Measurements from ENCODE around the gene JARID2.

The JARID2 gene

DNA sequence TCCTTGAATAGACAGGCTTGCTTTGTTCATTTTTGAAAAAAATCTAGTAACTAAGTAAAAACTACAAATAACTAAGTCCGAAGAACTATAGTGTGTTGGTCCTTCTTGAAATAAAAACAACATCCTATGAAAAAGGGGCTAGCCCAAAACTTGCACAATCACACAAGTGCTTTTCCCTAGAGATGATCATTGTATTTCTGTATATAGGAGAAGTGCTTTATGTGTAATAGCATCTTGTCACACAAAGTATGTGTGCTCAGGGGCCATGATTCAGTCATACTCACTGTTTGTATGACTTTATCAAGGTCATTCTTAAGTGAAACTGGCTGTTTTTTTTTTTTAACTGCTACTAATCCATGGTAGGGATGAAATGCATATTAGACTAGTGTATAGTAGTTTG, 237.2 kb downstream of the JARID2 start:
- DNase-seq (ENCODE audit: low read depth in 2 of 3, low spot score in 2 of 3): no peak

DNA sequence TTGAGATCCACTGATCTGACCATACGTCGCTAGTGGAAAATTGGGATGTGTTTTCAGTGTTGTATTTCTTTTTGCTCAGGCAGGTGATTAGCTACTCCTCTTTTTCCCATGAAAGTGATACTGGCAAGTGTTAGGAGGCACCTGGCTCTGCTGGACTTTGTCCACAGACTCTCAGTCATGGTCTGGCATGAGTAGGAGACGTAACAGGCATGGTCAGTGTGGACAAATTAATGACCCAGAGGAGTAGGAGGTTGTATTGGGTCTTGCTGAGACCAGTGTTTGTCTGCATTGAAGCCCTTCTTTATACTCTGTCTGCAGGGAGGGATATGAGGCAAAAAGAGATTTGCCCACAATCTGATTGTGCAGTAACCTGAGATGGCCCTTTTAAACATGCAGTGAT, 238.3 kb downstream of the JARID2 start:
- DNase-seq (ENCODE audit: low read depth in 2 of 3, low spot score in 2 of 3): no peak

DNA sequence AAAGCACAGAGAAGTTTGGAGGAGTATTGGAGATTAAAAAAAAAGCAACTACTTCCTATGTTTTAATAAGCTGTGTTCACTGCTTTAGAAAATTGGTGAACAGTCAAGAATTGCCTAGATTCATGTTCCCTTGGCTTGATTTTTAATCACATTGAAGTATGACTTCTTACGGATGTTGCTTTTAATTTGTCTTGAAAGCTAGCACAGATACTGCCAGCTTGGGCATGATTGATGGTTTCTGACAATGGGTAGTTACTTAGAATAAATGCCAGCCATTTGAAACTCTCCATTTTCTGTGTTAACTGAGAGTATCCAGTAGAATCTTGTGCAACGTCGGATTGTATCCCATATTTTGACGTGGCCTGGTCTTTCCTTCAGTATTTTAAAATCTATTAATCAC, 239.0 kb downstream of the JARID2 start:
- DNase-seq (ENCODE audit: low read depth in 2 of 3, low spot score in 2 of 3): no peak

DNA sequence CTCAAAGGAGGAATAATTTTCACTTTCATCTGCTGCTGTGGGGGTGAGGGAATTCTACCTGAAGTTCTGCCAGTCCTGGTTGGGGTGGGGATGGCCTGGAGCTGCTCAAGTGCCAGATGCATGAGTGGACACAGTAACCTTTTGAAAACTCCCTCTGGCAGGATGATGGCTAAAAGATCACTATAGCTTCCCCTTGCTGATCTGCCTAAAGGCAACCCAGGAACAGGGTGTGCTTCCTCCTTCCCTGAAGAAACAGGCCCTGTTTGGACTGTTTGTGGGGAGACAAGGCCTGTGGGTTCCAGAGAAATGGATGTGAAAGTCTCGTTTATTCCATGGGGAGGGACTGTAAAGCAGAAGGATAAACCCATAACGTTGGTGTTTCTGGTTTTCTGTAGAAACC, 240.1 kb downstream of the JARID2 start:
- DNase-seq (ENCODE audit: low read depth in 2 of 3, low spot score in 2 of 3): no peak

DNA sequence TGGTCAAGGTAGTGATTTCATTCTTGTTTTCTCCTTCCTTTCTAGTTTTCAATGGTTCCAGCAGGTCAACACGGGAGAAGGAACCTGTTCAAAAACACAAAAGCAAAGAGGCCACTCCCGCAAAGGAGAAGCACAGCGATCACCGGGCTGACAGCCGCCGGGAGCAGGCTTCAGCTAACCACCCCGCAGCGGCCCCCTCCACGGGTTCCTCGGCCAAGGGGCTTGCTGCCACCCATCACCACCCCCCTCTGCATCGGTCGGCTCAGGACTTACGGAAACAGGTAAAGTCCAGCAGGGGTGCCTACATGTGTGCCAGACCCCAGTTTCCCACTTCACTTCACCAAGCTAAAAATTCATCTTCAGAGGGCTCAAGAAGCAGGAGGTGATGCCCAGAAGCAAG, 241.4 kb downstream of the JARID2 start:
- DNase-seq (ENCODE audit: low read depth in 2 of 3, low spot score in 2 of 3): no peak

DNA sequence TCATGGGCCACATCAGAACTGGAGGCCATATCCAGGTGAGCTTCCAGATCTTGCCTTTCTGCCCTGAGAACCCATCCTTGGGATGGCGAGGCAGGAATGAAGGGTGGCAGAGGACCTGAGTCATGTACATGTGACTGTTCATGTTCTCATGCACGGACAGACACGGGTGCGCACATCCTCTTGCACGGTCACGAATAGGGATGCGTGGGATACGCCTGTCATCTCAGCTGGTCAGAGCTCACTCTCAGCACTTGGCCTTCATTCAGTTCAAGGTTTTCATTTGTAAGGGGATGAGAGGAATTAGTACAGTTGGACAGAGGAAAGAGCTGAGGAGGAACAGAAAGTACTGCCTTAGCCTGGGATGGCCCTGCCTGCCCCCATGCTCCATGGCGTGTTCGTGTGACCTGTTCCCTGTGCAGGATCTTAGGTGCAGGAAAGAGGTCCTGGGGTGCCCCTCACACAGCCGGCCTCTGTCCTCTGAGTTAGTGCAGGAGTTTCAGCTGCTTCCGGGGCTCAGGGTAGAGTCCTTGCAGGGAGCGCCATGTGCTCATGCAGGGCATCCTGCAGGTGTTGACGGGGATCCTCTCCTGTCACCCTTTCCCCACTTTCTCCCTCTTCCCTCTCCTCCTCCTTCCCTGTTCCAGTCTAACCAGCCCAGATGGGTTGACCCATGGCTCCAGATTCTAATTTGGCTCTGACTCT, 243.5 kb downstream of the JARID2 start:
- no peak for DNase-seq (ENCODE audit: low read depth in 2 of 3, low spot score in 2 of 3)

DNA sequence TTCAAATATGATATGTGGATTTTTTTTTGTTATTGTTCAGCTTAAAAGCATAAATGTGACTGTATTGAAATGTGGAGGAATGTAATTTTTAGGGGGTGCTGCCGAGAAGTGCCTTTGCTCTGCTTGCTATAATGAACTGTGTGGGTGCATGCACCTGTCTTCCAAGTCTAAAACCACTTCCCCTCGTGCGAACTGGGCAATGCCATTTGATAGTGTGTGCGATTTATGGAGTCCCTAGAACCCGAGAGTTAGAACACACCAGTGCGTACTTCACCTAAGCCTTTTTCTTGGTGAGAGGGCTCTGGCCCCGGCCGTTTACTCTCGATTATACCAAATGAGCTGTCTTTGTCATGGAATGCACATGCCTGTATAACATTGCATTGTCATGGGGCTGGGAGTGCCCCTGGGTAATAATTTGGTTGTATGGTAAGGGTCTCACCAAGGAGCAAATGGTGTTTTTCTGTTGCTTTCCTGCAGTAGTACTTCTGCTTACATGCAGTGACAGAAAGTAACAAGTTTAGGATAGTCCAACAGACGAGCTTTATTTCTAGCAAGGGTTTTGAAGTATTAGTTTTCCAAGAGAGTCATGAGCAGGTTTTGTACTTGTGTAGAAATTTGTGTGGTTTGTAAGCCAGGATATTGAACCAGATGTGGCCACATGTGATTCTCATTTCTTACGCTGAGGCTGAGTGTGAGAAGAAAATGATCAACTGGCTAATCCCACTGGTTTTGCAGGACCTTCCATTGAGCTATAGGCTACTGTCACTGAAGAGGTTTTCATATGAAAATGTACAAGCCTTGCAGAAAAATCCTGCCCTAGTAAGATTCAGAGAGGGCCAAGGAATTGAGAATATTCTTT, 244.6 kb downstream of the JARID2 start:
- DNase-seq (ENCODE audit: low read depth in 2 of 3, low spot score in 2 of 3): no peak

DNA sequence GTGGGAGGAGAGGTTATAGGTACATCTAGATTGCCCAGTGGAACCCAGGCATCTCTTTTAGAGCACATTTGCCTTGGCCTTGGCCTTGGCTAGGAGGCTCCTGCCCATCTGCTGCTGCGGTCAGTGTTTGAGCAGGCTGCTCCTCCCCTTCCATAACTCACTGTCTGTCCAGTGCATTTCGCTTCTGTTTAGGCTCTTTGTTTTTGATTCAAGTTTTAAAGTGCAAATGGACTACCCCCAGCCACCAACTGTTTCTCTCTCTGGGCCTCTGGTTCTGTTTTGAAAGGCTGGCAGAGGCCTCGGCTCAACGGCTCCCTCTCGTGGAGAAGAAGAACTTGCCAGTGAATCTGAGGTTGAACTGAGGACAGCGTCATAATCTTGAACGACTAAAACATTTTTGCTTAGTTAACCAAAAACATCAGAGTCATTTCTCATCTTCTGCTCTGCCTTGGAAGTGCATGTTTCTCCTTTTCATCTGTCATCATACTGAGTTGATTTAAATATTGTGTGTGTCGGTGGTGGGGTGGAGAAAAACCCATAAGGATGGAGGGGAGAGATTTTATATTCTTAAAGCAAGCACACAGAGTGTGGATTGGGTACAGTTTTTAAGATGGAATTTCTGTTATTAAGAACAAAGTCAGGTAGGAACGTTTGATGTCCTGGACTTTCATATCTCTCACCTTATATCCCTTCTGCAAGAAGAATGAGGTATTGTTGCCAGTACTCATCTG, 245.6 kb downstream of the JARID2 start:
- DNase-seq (ENCODE audit: low read depth in 2 of 3, low spot score in 2 of 3): peak; percentile 23 to 34 (median 29)

DNA sequence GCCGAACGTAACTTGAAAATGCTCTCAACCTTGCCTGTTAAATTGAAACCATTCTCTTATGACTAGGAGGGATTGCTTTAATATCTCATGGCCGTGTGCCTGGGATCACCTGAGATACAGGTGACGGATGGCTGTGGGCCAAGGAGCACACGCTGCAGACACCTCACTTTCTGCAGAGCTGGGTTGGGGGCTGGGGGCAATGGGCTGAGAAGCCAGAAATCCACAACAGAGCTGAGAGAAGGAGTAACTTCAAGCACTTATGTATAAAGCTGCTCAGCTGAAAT, 246.1 kb downstream of the JARID2 start:
- no peak for DNase-seq (ENCODE audit: low read depth in 2 of 3, low spot score in 2 of 3)

DNA sequence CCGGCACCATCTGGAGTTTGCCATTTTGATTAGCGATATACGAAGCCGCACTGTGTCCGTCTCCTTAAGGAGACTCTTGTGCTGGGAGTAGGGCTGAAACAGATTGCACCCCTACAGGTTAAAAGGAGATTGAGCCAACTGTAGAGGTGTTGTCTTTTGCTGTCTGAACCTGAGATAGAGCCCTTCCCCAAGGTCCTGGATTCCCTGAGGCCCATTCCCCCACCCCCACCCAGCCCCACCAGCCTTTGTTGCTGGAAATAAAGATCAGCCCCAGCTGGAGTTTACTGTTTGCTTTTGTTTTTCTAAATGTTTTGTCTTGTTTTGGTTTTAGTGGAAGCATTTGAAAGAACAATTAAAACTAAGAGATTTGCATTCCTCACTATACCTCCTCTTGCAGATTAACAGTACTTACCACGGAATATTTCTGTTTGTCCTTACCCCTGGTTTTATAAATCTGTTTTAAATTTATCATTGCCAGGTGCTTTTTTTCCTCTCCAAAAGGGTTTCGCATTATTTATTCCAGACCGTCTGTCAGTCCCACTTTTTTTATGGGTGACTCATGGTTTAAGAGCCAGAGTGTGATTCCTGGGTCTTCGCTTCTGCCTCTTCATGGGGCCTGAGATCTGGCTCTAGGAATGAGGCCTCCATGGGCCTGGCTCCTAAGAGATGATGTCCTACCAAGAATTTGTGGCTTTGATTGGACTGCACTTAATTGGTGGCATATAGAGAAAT, 247.7 kb downstream of the JARID2 start:
- no peak for DNase-seq (ENCODE audit: low read depth in 2 of 3, low spot score in 2 of 3)

DNA sequence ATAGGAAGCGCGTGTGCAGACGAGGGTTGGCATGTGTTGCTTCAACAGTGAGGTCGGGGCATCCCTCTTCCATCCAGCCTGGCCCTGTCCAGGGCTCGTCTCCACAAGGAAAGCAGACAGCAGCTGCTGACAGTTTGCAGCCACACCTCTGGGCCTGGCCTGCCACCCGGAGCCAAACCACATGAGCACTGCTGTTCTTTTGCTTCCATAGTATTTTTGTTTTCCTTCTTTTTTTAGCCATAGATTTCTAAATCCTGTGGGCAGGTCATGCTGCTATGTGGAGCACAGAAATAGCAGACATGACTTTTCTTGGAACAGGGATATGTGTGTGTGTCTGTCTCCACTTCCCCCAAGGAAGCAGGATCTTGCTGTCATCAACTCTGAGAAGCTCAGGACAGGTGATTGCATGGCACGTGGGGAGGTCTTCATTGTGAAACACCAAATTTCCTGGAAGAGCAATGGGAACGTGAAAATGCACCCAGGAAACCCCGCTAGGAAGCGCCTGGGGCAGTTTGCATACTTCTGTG, 249.6 kb downstream of the JARID2 start:
- DNase-seq (ENCODE audit: low read depth in 2 of 3, low spot score in 2 of 3): no peak

DNA sequence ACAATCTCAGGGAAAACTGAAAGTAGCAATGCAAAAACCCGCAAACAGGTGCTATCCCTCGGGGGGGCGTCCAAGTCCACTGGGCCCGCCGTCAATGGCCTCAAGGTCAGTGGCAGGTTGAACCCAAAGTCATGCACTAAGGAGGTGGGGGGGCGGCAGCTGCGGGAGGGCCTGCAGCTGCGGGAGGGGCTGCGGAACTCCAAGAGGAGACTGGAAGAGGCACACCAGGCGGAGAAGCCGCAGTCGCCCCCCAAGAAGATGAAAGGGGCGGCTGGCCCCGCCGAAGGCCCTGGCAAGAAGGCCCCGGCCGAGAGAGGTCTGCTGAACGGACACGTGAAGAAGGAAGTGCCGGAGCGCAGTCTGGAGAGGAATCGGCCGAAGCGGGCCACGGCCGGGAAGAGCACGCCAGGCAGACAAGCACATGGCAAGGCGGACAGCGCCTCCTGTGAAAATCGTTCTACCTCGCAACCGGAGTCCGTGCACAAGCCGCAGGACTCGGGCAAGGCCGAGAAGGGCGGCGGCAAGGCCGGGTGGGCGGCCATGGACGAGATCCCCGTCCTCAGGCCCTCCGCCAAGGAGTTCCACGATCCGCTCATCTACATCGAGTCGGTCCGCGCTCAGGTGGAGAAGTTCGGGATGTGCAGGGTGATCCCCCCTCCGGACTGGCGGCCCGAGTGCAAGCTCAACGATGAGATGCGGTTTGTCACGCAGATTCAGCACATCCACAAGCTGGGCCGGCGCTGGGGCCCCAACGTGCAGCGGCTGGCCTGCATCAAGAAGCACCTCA, 250.7 kb downstream of the JARID2 start:
- no peak for DNase-seq (ENCODE audit: low read depth in 2 of 3, low spot score in 2 of 3)

DNA sequence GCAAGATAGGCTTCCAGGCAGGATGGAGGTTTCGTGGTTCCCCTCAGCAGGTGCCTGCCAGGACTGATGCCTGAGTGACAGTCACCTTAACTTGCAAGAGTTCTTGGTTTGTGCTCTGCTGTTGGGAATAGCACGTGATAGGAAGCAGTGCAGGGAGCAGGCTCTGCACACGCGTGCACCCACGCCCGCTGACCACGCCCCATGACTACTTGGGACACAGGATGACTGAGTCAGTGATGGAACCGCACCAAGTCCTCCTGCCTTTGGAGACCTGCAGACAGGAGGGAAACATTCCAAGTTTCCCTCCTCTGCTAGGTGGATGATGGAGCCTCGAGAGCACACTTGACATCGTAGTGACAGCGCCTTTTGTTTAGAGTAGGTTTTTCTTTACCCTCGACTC, 252.8 kb downstream of the JARID2 start:
- DNase-seq (ENCODE audit: low read depth in 2 of 3, low spot score in 2 of 3): no peak

DNA sequence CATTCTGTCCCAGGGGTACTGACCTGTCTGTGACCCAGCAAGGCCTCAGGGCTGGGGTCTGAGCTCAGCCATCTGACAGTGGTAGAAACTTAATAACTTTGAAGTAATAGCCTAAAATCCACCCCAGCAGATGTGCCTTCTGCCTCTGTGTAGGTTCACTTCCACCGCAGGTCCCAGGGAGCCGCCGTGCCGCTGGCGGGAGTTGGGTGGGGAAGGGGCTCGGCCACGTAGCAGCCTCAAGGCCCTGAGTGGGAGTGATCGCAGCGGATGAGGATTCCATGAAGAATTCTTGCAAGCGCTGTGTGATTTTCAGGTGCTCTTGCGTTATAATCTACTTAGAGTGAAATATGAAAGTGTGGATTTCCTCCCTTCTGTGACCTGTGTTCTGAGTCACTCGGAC, 253.3 kb downstream of the JARID2 start:
- no peak for DNase-seq (ENCODE audit: low read depth in 2 of 3, low spot score in 2 of 3)

DNA sequence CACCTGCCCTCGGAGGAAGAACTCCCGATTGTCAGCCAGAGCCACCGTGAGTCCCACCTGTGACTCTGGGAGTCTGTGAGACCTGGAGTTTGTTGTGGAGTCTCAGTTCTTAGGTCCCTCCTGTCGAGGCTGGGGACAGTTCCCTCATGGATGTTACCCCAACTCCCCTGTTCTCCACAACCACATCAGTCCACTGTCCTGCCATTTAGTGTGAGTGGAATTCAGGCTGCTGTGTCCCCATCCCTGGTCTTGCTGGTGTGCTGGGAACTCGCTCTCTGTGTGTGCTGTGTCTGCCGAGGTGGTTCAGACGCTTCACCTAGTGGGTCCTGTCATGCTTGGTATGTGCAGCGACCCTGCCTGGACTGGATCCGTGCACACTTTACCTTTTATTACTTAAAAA, 253.7 kb downstream of the JARID2 start:
- DNase-seq (ENCODE audit: low read depth in 2 of 3, low spot score in 2 of 3): no peak

DNA sequence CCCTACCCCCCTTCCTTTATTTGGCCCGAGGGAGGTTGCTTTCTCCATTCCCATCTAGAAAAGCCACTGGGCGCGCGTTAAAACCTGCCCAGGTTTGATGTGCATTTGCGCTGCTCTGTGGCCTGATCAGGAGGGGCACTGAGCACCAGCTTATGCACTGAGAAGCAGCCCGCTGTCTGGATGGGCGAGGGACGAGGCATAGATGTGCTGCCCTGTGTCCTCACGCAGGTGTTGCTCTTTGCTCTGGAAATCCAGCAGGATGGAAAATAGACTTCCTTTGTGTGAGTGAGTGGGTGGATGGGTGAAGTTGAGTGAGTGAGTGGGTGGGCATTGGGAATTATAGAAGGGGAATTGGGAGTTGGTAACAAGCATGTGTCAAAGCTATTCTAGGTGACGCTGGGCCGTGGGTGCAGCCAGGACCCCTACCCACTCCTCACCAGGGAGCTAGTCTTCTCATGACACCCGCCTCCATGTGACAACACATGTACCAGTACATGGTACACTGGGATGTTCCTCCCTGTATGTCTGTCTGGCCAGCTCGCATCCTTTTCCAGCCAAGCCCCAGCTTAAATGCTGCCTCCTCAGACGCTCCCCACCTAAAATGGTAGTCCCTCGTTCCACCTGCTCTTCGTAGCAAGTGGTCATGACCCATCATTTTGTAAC, 254.3 kb downstream of the JARID2 start:
- no peak for DNase-seq (ENCODE audit: low read depth in 2 of 3, low spot score in 2 of 3)

DNA sequence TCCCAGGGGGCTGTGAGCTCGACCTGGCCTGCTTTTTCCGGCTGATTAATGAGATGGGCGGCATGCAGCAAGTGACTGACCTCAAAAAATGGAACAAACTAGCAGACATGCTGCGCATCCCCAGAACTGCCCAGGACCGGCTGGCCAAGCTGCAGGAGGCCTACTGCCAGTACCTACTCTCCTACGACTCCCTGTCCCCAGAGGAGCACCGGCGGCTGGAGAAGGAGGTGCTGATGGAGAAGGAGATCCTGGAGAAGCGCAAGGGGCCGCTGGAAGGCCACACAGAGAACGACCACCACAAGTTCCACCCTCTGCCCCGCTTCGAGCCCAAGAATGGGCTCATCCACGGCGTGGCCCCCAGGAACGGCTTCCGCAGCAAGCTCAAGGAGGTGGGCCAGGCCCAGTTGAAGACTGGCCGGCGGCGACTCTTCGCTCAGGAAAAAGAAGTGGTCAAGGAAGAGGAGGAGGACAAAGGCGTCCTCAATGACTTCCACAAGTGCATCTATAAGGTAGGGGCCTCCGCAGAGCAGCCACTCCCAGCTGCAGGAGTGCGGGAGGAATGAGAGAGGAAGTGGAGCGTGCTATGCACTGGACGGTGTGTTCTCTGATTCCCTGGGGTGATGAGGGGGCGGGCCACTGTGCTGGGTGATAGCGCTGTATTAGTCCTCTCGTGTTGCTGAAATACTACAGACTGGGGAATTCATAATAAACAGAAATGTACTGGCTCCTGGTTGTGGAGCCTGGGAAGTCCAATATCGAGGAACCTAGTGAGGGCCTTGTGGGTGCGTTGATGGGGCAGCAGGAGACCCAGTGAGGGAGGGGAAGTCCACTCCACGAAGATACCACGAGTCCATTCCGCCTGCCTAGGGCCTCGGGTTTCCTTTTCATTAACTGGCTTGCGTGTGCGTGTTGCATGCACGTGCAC, 255.3 kb downstream of the JARID2 start:
- no peak for DNase-seq (ENCODE audit: low read depth in 2 of 3, low spot score in 2 of 3)

DNA sequence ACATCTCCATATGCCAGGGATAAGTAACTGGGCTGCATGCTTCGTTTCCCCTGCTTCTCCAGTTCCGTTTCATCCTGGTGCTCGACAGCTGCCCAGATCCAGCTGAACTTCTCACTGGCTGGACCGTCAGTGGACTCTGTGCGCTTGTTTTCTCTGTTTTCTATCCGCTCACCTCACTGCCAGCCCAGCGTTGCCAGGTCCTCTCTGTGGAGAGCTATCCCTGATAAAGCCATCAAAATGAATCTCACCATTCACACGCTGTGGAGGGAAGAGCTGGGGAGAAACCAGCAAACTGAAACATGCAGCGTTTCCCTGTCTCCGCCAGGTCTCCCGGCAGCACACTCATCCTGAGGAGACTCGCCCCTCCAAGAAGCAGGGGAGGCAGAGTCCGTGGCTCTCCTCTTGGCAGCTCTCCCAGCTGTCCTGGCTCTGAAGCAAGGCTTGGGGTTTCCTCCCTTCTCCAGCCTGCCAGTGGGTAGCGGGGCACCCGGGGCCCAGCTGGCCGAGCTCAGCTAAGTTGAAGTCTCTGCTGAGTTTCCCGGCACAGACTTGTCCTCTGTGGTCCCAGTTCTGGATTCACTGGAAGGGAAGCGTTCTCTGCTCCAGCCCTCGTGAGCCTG, 256.1 kb downstream of the JARID2 start:
- no peak for DNase-seq (ENCODE audit: low read depth in 2 of 3, low spot score in 2 of 3)
